Activated CD4-positive, alpha-beta T cell treated with anti-CD3 and anti-CD28 coated beads, Interleukin-2, amount 50 U/mL, for 16 hours (primary cell): ENCODE data around the gene PRKCZ.

Experiments used
- DNase-seq: peaks from one replicate; pipeline ENCODE4 v3.0.0-alpha.2; 2020

The PRKCZ gene

GRCh38 chr1:2070016-2070415 lies 19.8 kb downstream of the PRKCZ start:
- no peak for DNase-seq

DNA sequence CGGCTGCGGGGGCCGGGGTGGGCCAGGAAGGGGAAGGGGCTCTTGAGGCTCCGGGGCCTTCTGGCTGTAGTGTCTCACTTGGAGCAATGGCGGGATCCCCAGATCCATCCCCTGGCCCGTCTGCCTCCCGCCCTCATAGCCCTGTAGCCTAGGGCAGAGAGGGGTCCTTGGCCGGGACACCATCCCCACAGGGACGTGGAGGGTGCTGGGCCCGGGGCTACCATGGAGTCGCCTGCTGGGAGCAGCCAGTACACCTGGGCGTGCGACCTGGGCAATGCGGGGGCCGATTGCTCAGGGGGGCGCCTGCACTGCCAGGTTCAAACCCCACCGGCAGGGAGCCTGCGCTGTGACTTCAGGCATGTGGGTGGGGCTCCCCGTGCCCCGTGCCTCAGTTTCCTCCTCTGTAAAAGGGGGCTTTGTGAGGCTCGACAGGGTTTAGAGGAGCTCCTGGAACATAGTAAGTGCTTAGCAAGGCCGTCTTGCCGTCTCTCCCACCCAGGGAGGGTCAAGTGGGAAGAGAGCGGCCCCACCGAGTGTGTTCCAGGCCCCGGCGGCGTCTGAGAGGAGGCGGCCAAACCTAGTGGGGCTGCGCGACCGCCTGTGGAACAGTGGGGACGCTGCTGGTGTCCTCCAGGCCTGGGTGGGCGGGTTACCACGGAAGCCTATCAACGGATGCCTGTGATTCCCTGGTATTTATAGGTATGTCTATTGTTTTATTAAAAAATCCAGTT lies 20.8 kb downstream of the PRKCZ start:
- DNase-seq, result no peak

GRCh38 chr1:2072109-2072806 lies 22.0 kb downstream of the PRKCZ start:
- no peak for DNase-seq

GRCh38 chr1:2072891-2073290 lies 22.7 kb downstream of the PRKCZ start:
- DNase-seq, result no peak

- DNase-seq, result no peak
Observed at GRCh38 chr1:2073382-2074230, 23.4 kb downstream of the PRKCZ start.

GRCh38 chr1:2074396-2074795 lies 24.2 kb downstream of the PRKCZ start:
- DNase-seq, result no peak

DNA sequence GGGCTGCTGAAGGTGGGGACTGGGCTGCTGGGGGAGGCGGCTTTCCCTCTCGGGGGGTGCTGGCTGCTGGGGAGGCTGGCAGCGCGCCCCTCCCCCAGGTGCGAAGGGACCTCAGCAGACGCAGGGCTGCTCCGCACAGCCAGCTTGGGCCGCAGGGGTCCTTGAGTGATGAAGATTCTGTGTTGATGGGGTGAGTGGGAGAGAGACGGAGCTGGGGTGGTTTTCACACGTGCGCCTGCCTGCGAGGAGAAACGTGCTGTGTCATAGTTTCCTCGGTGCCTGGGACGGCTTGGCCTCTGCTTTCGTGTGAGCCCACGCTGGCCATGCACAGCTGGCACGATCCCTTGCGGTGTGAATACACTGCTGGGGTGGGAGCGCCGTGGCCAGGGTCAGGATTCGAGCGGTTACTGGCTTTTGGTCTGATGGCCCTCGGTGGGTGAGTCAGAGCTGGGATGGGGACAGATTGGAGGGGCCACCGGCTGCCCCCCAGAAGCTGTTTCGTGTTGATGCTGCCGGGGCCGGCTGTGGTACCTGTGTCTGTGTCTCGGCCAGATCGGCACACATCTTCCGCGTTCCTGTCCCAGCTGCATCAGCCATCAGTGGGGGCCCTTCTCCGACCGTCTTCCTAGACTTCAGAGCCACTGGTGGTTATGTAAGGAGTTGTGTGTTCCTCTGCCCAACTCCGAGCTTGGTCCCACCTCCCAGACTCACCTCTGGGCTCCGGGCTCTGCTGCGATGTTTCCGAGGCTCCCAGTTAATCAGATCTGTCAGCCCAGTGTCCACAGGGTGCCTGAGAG lies 24.9 kb downstream of the PRKCZ start:
- DNase-seq, result no peak

DNA sequence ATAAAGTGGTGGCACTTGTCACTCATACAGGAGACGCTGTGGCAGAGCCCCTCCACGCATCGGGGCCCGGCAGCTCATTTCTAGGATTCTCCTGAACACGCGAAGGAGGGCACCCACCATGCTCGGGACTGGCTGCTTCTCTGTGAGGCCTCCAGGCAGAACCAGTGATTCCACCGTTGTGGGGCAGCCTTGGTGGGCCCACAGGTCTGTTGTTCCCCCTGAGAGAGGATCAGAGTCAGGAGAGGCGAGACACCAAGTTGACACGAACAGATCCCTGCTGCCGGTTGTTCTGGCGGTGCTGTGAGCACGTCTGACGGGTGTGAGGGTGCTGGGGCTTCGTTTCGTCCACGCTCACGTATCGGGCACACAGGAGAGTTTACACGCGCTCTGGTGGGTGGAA lies 26.6 kb downstream of the PRKCZ start:
- no peak for DNase-seq

GRCh38 chr1:2078170-2078569 lies 28.0 kb downstream of the PRKCZ start:
- DNase-seq, result no peak

- no peak for DNase-seq
Observed at GRCh38 chr1:2079396-2080085, 29.3 kb downstream of the PRKCZ start.

- DNase-seq, result no peak
Observed at GRCh38 chr1:2080140-2080539, 29.9 kb downstream of the PRKCZ start.

- no peak for DNase-seq
Observed at GRCh38 chr1:2080884-2081283, 30.7 kb downstream of the PRKCZ start.

DNA sequence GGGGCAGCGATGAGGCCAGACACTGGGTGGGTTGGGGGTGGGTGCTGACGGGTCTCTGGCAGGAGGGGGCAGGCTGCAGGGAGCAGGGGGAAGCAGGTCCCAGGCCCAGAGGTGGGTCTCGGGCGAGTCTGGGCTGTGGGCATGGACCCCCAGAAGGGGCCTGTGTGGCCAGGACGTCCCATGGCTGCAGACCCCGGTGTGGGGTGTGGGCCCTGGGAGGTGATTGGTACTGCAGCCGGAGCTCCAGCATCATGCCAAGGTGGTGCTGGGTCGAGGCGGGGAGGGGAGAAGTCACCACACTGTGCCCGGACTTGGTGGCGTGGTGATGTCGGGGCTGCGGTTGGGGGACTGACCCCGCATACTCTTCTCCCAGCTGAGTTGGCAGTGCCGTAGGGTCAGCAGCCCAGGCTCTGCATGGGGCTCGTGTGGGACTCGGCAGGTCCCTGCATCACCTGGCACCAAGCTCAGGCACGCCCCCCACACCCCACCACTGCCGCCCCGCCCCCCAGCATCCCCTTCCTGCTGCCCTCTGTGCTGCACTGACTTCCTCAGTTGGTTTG lies 31.2 kb downstream of the PRKCZ start:
- DNase-seq, result no peak

DNA sequence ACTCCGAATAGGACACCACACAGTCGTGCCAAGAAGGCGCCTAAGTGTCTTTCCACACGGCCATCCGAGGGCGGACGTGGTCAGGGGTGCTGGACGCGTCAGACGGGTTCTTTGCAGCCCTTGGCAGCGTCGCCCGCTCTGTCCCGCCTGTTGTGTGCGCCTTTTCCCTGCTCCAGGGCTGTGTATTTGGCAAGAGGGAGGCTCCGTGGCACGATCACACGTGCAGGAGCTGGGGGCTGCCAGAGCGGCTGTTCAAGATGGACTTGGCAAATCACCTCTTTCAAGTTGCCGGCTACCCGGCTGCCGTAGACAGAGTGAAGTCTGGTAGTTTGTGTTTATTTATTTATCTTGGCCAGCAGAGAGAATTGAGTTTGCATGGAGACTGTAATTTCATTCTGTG lies 31.9 kb downstream of the PRKCZ start:
- DNase-seq, result no peak

GRCh38 chr1:2083666-2084065 lies 33.5 kb downstream of the PRKCZ start:
- DNase-seq, result no peak

GRCh38 chr1:2084306-2084705 lies 34.1 kb downstream of the PRKCZ start:
- DNase-seq, result no peak

DNA sequence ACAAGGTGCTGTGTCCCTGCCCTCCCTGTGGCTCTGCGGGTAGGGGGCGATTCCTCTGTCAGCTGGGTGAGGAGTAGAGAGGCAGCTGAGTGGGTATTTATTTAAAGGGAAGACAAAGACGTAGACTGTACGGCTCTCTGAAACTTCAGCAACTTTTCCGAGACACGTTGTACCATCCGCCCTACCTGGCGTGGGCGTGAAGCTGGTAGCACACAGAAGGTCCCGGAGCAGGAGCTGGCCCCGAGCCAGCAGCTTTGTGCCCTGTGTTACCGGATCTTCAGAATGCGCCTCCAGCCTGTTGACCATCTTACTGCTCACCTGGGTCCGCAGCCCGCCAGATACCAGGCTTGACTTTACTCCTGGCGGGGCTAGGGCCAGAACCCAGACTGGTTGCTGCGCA lies 34.9 kb downstream of the PRKCZ start:
- DNase-seq, result no peak

GRCh38 chr1:2086446-2087078 lies 36.4 kb downstream of the PRKCZ start:
- no peak for DNase-seq

GRCh38 chr1:2087766-2088165 lies 37.6 kb downstream of the PRKCZ start:
- no peak for DNase-seq

- no peak for DNase-seq
Observed at GRCh38 chr1:2088458-2088857, 38.2 kb downstream of the PRKCZ start.

DNA sequence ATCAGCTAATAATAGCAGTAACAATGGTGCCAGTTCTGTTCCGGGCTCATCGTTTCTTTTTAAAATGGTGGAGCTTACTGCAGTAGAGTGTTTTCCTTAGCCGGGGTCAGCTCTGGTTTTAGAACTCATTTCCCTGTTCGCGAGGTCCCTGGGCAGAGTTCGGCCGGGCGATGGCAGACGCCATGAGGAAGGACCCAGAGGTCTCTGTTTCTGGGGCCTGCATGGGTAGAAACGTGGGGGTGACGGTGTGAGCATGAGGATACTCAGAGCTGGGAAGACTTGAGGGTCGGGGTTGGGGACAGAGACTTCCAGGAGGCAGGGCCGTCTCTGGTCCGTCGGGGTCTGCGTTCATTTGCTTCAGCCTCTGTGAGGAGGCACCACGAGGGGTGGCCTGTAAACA lies 38.8 kb downstream of the PRKCZ start:
- DNase-seq, result no peak
